DMS53 (cell line): ENCODE results near the gene IER2.
A peak's percentile ranks its signal among the peaks of the same experiment; 100 is the strongest.

Source experiments
- DNase-seq: peaks from one replicate; lab custom pipeline; 2025; lab: John Stamatoyannopoulos, UW

The IER2 gene, protein sequence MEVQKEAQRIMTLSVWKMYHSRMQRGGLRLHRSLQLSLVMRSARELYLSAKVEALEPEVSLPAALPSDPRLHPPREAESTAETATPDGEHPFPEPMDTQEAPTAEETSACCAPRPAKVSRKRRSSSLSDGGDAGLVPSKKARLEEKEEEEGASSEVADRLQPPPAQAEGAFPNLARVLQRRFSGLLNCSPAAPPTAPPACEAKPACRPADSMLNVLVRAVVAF

GRCh38 chr19:13150187-13150930 is at the start of gene IER2, which contains the start of gene STX10:
IER2 (plus strand) TSS chr19:13150411; CDS start chr19:13153187, 2,776 bp downstream.
STX10 (minus strand) TSS chr19:13150375; CDS start chr19:13150173, 202 bp downstream.
- DNase-seq, result peak; percentile 96

DNA sequence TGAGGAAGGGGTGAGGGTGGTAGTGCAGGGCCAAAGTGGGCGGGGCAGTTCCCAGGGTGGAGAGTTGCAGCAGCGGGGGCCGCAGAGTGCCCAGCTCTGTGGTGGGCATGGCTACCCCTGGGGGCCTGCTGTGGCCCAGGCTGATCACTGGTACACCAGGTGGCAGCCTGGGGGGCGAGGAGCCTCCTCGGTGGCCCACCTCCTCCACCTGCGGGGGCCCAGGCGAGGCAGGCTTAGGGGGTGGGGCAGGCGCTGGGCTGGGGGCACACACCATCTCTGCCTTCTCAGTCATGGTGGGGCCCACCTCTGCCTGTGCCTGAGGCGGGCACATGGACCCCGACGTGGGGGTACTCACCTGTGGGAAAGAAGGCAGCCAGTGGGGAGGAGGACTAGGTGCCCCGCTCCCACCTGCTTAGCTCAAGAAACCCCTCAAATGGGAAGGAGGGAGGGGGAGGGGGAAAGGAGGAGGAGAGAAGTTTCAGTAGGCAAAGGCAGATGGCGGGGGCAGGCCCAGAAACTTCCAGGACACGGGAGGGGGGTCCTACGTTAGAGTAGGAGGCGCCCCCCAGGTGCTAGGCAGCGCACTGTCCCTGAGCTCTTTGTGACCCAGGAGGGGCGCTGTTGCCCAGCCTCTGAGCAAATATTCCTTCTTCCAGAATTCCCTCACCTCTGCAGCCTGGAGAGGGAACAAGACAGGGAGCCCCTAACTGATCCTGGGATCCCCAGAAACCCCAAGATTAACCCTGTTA is 49.2 kb upstream of the IER2 start:
- DNase-seq, result no peak

- DNase-seq, result no peak
These were observed 48.4 kb upstream of the IER2 start for GRCh38 chr19:13101590-13102415.

- no peak for DNase-seq
These were observed 47.9 kb upstream of the IER2 start for GRCh38 chr19:13102416-13102665.

- DNase-seq, result peak; percentile 79
These were observed 47.3 kb upstream of the IER2 start, which contains the start of gene LYL1 for GRCh38 chr19:13102666-13103580. LYL1 (minus strand) TSS chr19:13102858; CDS start chr19:13101171, 1,687 bp downstream.

DNA sequence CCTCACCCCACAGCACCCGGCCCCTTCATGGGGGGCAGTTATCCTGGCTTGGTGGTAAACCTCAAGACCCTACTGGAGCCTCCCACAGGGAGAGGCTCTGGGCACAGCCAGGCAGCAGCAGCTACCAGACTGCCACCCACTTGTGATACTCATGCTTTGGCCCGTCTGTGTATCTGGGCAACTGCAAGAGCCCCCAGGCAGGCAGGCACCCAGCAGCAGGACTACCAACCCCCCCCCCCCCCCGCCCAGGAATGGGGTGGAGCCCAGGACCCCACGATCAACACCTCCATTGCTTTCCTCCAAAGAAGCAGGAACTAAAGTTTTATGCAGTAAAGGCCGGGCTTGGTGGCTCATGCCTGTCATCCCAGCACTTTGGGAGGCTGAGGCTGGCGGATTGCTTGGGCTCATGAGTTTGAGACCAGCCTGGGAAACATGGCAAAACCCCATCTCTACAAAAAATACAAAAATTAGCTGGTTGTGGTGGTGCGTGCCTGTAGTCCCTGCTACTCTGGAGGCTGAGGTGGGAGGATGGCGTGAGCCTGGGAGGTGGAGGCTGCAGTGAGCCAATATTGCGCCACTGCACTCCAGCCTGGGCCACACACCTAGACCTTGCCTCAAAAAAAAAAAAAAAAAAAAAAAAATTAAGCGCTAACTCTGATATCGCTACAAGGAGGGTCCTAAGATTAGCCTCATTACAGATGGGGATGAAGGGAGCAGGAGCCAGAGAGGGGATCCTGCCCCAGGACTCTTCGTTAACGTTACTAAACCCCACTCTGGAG is 46.4 kb upstream of the IER2 start:
- DNase-seq, result no peak

DNA sequence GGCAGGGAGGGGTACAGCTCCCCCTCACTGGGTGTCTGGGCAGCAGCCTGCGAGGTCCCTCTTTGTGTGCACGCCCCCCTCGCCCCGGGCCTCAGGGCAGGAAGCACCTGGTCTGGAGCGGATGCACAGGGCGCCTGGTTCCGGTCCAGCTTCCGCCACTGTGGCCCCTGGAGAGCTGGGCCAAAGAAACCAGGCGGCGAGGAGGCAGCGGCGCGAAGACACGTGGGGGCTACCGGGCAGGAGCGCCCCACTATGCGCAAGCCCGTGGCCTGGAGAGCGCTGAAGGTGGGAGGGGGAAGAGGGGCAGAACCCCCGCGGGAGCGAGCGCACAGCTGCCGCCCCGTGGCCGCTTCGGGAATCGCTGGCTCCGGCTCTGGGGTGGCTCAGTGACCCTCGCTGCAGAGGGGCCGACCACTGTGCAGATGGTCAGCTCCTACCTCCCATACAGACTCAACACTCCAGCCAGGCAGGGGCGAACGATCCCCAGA is 45.8 kb upstream of the IER2 start:
- DNase-seq, result peak; percentile 46

- DNase-seq, result no peak
These were observed 45.1 kb upstream of the IER2 start for GRCh38 chr19:13104848-13105711.

DNA sequence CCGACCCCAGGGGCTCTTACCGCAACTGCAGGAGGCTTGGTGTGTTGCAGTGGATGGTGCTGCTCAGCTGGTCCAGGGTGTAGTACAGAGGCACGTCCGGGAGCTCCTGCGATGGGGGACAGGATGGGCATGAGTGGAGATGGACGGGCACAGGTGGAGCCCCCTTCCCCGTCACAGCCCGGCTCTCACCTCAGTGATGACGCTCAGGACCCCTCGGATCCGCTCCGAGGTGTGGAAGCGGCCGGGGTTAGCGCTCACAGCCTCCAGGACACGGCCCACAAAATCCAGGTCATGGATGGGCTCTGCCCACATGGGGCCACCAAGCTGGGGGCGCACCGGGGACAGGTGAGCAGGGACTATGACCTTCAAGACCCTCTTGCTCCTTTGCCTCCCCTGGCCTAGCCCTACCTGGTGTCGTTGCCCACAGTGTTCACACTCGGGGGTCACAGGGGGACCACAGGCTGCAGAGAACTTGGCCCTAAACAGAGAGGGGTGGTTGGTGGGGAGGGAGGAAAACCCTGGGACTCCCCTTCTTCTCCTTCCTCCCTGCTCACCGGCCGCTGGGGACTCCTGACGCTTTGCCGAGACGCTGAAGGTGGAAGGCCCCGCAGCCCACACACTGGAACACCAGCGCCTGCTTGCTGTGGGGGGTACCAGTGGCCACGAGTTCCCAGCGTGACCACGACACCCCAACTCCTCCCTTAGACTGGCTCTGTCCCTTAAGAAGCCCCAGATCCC is 40.7 kb upstream of the IER2 start:
- no peak for DNase-seq

GRCh38 chr19:13110099-13110610 is 40.1 kb upstream of the IER2 start:
- DNase-seq, result no peak

GRCh38 chr19:13112555-13112954 is 37.7 kb upstream of the IER2 start:
- DNase-seq, result no peak

- no peak for DNase-seq
These were observed 34.3 kb upstream of the IER2 start for GRCh38 chr19:13115936-13116281.

- DNase-seq, result peak; percentile 95
These were observed 33.7 kb upstream of the IER2 start, which contains the start of gene TRMT1 for GRCh38 chr19:13116282-13117175. TRMT1 (minus strand) TSS chr19:13116740; CDS start chr19:13116399, 341 bp downstream.

DNA sequence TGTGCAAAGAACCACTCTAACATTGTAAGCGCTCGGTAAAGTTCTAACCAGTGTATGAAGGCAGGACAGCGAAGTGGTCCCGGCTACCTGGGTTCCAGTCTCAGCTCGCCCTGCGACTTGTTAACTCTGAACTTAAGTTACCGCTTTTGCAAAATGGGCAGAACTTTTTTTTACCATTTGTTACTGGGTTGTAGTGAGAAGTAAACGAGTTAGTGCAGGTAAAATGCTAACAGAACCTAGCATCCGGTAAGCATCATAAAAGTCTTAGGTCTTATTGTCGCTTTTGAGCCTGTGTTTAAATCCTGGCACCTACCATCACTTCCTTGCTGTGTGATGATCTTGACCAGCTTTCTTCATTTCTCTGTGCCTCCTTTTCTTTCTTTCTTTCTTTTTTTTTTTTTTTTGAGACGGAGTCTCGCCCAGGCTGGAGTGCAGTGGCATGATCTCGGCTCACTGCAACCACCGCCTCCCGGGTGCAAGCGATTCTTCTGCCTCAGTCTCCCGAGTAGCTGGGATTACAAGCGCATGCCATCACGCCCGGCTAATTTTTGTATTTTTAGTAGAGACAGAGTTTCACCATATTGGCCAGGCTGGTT is 32.9 kb upstream of the IER2 start:
- peak; percentile 71 for DNase-seq

- peak; percentile 95 for DNase-seq
These were observed 32.3 kb upstream of the IER2 start, which contains the start of gene NACC1 for GRCh38 chr19:13117772-13118423. NACC1 (plus strand) TSS chr19:13118264; CDS start chr19:13135208, 16,944 bp downstream.
